ENCODE data around the gene PSMG4. TPM values are rescaled to one million over a fixed set of nuclear protein-coding genes. Genes with fewer than 3 reads are reported as not detected.
A peak's percentile ranks its signal among the peaks of the same experiment; 100 is the strongest.

PSMG4 gene
- total RNA-seq, 1 experiment from 2014 or later, result 51.9 TPM

GRCh38 chr6:3228771-3229565 is 29.8 kb upstream of the PSMG4 start:
- no peak overlapping the region for H3K27ac ChIP-seq (ENCODE audit: low read length)
- CTCF ChIA-PET, result no interaction called here
- peaks cover 61% of the 10 kb centered on the region for H3K27me3 ChIP-seq (ENCODE audit: low read length)
- H3K9me3 ChIP-seq (ENCODE audit: low read length), result no peaks in the 10 kb centered on the region
- intact Hi-C loops (cut with micrococcal nuclease), result no loop called here
- ATAC-seq (no peak), DNase-seq (no peak)
- peak overlapping the region; percentile 91 for H3K4me2 ChIP-seq (ENCODE audit: low read length)
- no peaks in the 10 kb centered on the region for H4K20me1 ChIP-seq (ENCODE audit: low read length)
- POLR2A ChIA-PET (ENCODE audit: unreplicated experiment), result no interaction called here
- TF ChIP-seq EZH2 (IDR thresholded peaks at IDR 0.05; ENCODE audit: low read length, unreplicated experiment), result no peak
- TF ChIP-seq EZH2phosphoT487 (IDR thresholded peaks at IDR 0.05; ENCODE audit: borderline replicate concordance, low read length), result no peak
- TF ChIP-seq CTCF (conservative IDR thresholded peaks at IDR 0.05; ENCODE audit: low read depth, low read length), result no peak
- peaks cover 29% of the 10 kb centered on the region for H3K4me1 ChIP-seq (ENCODE audit: insufficient read depth, low read length)
- H2AFZ ChIP-seq (ENCODE audit: low read length), result no peak overlapping the region
- no peaks in the 10 kb centered on the region for H3F3A ChIP-seq (ENCODE audit: low read length, unreplicated experiment)
- peak overlapping the region; percentile 33; the same call in 1 of the 2 replicates for H3K4me3 ChIP-seq (ENCODE audit: low read length)
- H3K9ac ChIP-seq (ENCODE audit: low read length), result no peak overlapping the region
- H3K36me3 ChIP-seq (ENCODE audit: low read depth, low read length), result no peaks in the 10 kb centered on the region
- BruUV-seq (replicated peaks), result no TSS peak
- no peaks in the 10 kb centered on the region for H3K9me2 ChIP-seq (replicated peaks; ENCODE audit: low read length)
- no peaks in the 10 kb centered on the region for H3K79me2 ChIP-seq (ENCODE audit: low read length)

GRCh38 chr6:3229566-3230178 is 29.1 kb upstream of the PSMG4 start:
- no peaks in the 10 kb centered on the region for H3F3A ChIP-seq (ENCODE audit: low read length, unreplicated experiment)
- no TSS peak for BruUV-seq (replicated peaks)
- H3K9ac ChIP-seq (ENCODE audit: low read length), result no peak overlapping the region
- H3K27ac ChIP-seq (ENCODE audit: low read length), result no peak overlapping the region
- POLR2A ChIA-PET (ENCODE audit: unreplicated experiment), result no interaction called here
- no peaks in the 10 kb centered on the region for H3K9me2 ChIP-seq (replicated peaks; ENCODE audit: low read length)
- no peaks in the 10 kb centered on the region for H3K36me3 ChIP-seq (ENCODE audit: low read depth, low read length)
- CTCF ChIA-PET, result no interaction called here
- TF ChIP-seq EZH2 (IDR thresholded peaks at IDR 0.05; ENCODE audit: low read length, unreplicated experiment) (no peak), CTCF (conservative IDR thresholded peaks at IDR 0.05; ENCODE audit: low read depth, low read length) (no peak), EZH2phosphoT487 (IDR thresholded peaks at IDR 0.05; ENCODE audit: borderline replicate concordance, low read length) (no peak)
- ATAC-seq, result no peak
- intact Hi-C loops (cut with micrococcal nuclease), result no loop called here
- H2AFZ ChIP-seq (ENCODE audit: low read length), result no peak overlapping the region
- H3K4me1 ChIP-seq (ENCODE audit: insufficient read depth, low read length), result peaks cover 29% of the 10 kb centered on the region
- no peak for DNase-seq
- peak overlapping the region; percentile 91 for H3K4me2 ChIP-seq (ENCODE audit: low read length)
- H3K27me3 ChIP-seq (ENCODE audit: low read length), result peaks cover 61% of the 10 kb centered on the region
- H3K9me3 ChIP-seq (ENCODE audit: low read length), result no peaks in the 10 kb centered on the region
- H3K79me2 ChIP-seq (ENCODE audit: low read length), result no peaks in the 10 kb centered on the region
- no peaks in the 10 kb centered on the region for H4K20me1 ChIP-seq (ENCODE audit: low read length)
- H3K4me3 ChIP-seq (ENCODE audit: low read length), result peak overlapping the region; percentile 34; the same call in 1 of the 2 replicates
